Stimulated activated CD4-positive, alpha-beta T cell treated with anti-CD3 and anti-CD28 coated beads, Interleukin-15, amount 100 ng/mL, for 1 hour (primary cell): ENCODE measurements around the gene HPSE2.
"Not testable (repeated sequence)": the region's sequence is repeated elsewhere in the genome, so short reads cannot be mapped to it uniquely, and the experiment has no call there.

Source experiments
- DNase-seq, 2 donors: peaks; one replicate each; pipeline ENCODE4 v3.0.0-alpha.2; 2020; ENCODE audit warnings: low read depth in 1 of 2, low spot score in 1 of 2

HPSE2 gene

GRCh38 chr10:99235658-99236626, at the start of gene HPSE2:
HPSE2 (minus strand) TSS chr10:99235852.
- DNase-seq = no peak

GRCh38 chr10:99280472-99280871, 44.8 kb upstream of the HPSE2 start:
- DNase-seq = no peak

- no peak for DNase-seq
These were observed 44.0 kb upstream of the HPSE2 start for GRCh38 chr10:99279626-99280111.

GRCh38 chr10:99276848-99277486, 41.3 kb upstream of the HPSE2 start:
- no peak for DNase-seq

GRCh38 chr10:99266383-99266782, 30.7 kb upstream of the HPSE2 start:
- no peak for DNase-seq

- DNase-seq = no peak
These were observed 13.2 kb upstream of the HPSE2 start for GRCh38 chr10:99248824-99249223.

- not testable (repeated sequence) for DNase-seq
These were observed 12.2 kb upstream of the HPSE2 start for GRCh38 chr10:99247893-99248292.

GRCh38 chr10:99236627-99237309, 1.1 kb upstream of the HPSE2 start:
- DNase-seq = no peak

GRCh38 chr10:99234791-99235657, 628 bp downstream of the HPSE2 start:
- no peak for DNase-seq

GRCh38 chr10:99234041-99234790, 1.4 kb downstream of the HPSE2 start:
- DNase-seq = no peak

- no peak for DNase-seq
These were observed 2.0 kb downstream of the HPSE2 start for GRCh38 chr10:99233689-99234037.

GRCh38 chr10:99233000-99233688, 2.5 kb downstream of the HPSE2 start:
- no peak for DNase-seq

- DNase-seq = no peak
These were observed 3.2 kb downstream of the HPSE2 start for GRCh38 chr10:99232360-99232999.

- DNase-seq = no peak
These were observed 10.9 kb downstream of the HPSE2 start for GRCh38 chr10:99224766-99225165.

- no peak for DNase-seq
These were observed 28.3 kb downstream of the HPSE2 start for GRCh38 chr10:99207340-99207739.

- DNase-seq = no peak
These were observed 32.3 kb downstream of the HPSE2 start for GRCh38 chr10:99203310-99203709.

- DNase-seq = no peak
These were observed 62.7 kb downstream of the HPSE2 start for GRCh38 chr10:99172950-99173349.

GRCh38 chr10:99172128-99172738, 63.4 kb downstream of the HPSE2 start:
- DNase-seq = no peak
